ENCODE results near the gene IL3.

IL3 gene

DNA sequence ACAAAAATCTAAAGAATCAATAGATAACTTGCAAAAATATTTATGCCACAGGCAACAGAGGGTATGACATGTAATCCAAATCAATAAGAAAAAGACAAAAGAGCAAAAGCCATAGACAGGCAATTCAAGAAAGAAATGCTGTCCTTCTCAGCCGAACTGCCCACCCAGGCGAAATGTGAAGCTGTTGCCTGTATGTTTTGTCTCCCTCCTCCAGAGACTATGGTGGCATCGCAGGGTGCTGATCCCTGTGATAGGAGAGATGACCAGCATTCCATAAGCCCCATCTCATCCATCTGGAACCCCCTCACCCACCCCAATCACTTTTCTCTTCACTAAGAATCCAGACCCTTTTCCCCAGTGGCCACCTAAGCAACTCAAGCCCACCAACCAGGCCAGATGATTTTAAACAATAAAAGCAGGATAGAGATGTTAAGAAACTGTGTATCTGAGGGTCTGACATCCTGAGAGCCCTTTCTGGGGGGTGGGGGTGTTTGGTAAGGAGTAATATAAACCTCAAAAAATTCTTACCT lies 43.7 kb upstream of the IL3 start:
- TF ChIP-seq, protein P1, sequence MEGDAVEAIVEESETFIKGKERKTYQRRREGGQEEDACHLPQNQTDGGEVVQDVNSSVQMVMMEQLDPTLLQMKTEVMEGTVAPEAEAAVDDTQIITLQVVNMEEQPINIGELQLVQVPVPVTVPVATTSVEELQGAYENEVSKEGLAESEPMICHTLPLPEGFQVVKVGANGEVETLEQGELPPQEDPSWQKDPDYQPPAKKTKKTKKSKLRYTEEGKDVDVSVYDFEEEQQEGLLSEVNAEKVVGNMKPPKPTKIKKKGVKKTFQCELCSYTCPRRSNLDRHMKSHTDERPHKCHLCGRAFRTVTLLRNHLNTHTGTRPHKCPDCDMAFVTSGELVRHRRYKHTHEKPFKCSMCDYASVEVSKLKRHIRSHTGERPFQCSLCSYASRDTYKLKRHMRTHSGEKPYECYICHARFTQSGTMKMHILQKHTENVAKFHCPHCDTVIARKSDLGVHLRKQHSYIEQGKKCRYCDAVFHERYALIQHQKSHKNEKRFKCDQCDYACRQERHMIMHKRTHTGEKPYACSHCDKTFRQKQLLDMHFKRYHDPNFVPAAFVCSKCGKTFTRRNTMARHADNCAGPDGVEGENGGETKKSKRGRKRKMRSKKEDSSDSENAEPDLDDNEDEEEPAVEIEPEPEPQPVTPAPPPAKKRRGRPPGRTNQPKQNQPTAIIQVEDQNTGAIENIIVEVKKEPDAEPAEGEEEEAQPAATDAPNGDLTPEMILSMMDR (IDR thresholded peaks at IDR 0.05; ENCODE audit: insufficient read depth, low read depth, low read length, missing control alignments): no peak
- peak; percentile 0 for DNase-seq (ENCODE audit: low read depth)
- no peak overlapping the region for H3K4me3 ChIP-seq (ENCODE audit: low read depth, low read length)

- H3K4me3 ChIP-seq (ENCODE audit: low read depth, low read length): no peak overlapping the region
- no peak for DNase-seq (ENCODE audit: low read depth)
- TF ChIP-seq, protein P1 (IDR thresholded peaks at IDR 0.05; ENCODE audit: insufficient read depth, low read depth, low read length, missing control alignments): no peak
These were observed 43.1 kb upstream of the IL3 start for GRCh38 chr5:132017316-132017715.

GRCh38 chr5:132017738-132018625 lies 42.5 kb upstream of the IL3 start:
- TF ChIP-seq, protein P1 (IDR thresholded peaks at IDR 0.05; ENCODE audit: insufficient read depth, low read depth, low read length, missing control alignments): no peak
- no peak overlapping the region for H3K4me3 ChIP-seq (ENCODE audit: low read depth, low read length)
- no peak for DNase-seq (ENCODE audit: low read depth)

GRCh38 chr5:132019337-132019736 lies 41.1 kb upstream of the IL3 start:
- DNase-seq (ENCODE audit: low read depth): peak; percentile 47
- no peak overlapping the region for H3K4me3 ChIP-seq (ENCODE audit: low read depth, low read length)
- TF ChIP-seq, protein P1 (IDR thresholded peaks at IDR 0.05; ENCODE audit: insufficient read depth, low read depth, low read length, missing control alignments): no peak

GRCh38 chr5:132019857-132020555 lies 40.4 kb upstream of the IL3 start:
- TF ChIP-seq, protein P1 (IDR thresholded peaks at IDR 0.05; ENCODE audit: insufficient read depth, low read depth, low read length, missing control alignments): no peak
- DNase-seq (ENCODE audit: low read depth): peak; percentile 91
- H3K4me3 ChIP-seq (ENCODE audit: low read depth, low read length): no peak overlapping the region

DNA sequence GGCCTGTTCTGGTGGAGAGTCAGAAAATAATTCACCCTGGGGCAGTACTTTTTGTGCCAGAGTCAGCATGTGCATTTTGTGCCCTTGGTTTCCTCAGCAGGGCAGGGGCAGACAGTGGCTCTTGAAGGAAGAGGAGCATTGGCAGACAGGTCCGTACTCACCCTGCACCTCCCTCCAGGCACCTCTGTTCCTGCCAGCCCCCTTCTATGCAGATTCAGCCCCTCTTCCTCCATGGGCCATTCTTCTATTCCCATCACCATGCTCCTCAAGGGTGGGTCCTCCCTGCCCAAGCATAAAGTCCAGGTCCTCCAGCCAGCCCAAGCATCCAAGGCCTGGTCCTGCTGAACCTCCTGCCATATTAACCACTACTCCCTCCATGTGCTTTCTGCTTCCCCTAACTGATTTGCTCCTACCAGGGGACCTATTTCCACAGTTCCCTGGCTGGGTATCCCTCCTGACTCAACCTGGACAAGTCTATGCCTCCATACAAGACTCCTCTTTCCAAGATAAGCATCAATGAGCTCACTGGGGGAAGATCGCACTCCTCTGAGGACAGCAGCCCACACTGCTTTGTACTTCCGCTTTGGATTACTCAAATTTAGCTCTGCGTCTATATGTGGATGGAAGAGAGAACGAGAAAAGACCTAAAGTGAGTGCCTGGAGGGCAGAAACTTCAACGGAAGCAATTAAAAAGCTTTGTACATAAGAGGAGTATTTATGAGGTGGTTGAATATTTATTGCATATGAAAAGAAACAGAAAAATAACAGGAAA lies 39.7 kb upstream of the IL3 start:
- no peak for DNase-seq (ENCODE audit: low read depth)
- no peak overlapping the region for H3K4me3 ChIP-seq (ENCODE audit: low read depth, low read length)
- TF ChIP-seq, protein P1 (IDR thresholded peaks at IDR 0.05; ENCODE audit: insufficient read depth, low read depth, low read length, missing control alignments): no peak
